BJ (cell line): ENCODE data around the gene RRM1. TPM values are rescaled to one million over a fixed set of nuclear protein-coding genes. Genes with fewer than 3 reads are reported as not detected.

Source experiments
- CTCF ChIA-PET: fragments of 350-600 bp; formaldehyde crosslinking; extraction: SDS; loops from one replicate; lab custom pipeline; 2021; ENCODE audit warnings: antibody characterized with exemption, inconsistent platforms; lab: Yijun Ruan, JAX
- POLR2A ChIA-PET: fragments of 300-600 bp; sonication (Branson Sonifier 250); formaldehyde crosslinking; extraction: SDS; loops from one replicate; lab custom pipeline; 2021; ENCODE audit warnings: antibody characterized with exemption; lab: Charles Lee
- DNase-seq: peaks from one replicate; pipeline ENCODE4 v3.0.0-alpha.2; 2011; ENCODE audit warnings: low read depth
- H3K27me3 ChIP-seq: 2 replicates; pipeline ENCODE4 v1.6.0; 2011; ENCODE audit warnings: low read length; ENCODE audit not compliant: control insufficient read depth, insufficient read depth
- H3K36me3 ChIP-seq: 2 replicates; pipeline ENCODE4 v1.5.1; 2011; ENCODE audit warnings: low read length; ENCODE audit not compliant: control insufficient read depth, insufficient read depth
- H3K4me3 ChIP-seq: 2 replicates; pipeline ENCODE4 v1.5.1; 2011; ENCODE audit warnings: low read depth, mild to moderate bottlenecking, control low read depth, low read length
- polyA minus RNA-seq: library from RNA; depleted of rRNA, polyadenylated mRNA; stranded (reverse); fragments of >200 nt; gene quantifications from 2 replicates; pipeline ENCODE4 v1.2.3, GENCODE V29; 2011; rRNA and poly(A)+ RNA removed
- polyA plus RNA-seq: library from polyadenylated mRNA; depleted of rRNA; stranded (reverse); fragments of >200 nt; gene quantifications from 2 replicates; pipeline ENCODE4 v1.2.3, GENCODE V29; 2011; rRNA removed
- TF ChIP-seq, protein P1 (sequence below): IDR thresholded peaks from 2 replicates; pipeline ENCODE4 v1.5.1; 2011; ENCODE audit warnings: low read depth, mild to moderate bottlenecking, control low read depth, inconsistent platforms, low read length, moderate library complexity; ENCODE audit not compliant: insufficient read depth

RRM1 gene
- 68.9 and 86.5 TPM in 2 replicates for polyA plus RNA-seq
- polyA minus RNA-seq: 66.5 and 81.9 TPM in 2 replicates

DNA sequence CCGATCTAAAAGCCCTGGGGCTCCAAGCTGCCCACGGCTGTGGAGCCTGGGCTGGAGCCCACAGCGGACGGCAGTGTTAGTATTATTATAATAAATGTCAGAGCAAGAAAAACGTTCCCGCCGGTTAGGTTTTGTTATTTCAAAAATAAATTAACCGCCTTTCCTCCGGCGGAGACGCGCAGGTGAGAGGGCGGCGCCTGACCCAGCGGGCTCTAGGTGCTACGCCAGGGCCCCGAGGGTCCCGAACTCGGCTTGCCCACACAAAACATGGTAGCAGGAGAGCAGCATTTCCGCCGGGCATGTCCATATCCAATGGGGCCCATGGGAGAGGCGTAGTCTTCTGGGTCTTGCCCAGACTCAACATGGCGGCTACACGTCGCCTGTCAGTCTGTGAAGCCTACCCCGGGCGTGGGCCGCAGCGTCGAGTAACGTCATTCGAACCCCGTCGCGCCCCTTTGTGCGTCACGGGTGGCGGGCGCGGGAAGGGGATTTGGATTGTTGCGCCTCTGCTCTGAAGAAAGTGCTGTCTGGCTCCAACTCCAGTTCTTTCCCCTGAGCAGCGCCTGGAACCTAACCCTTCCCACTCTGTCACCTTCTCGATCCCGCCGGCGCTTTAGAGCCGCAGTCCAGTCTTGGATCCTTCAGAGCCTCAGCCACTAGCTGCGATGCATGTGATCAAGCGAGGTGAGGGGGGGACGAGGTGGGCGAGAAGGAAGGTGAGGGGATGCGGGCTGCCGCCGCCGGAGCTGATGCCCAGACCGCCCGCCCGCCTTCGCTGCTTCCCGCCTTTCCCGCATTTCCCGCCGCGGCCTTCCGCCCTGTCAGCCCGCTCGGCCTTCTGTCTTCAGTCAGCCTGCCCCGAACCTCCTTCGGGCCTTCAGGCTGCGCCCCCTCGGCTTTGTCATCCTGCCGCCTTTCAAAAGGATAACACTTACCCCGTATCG lies at the start of gene RRM1:
Gene RRM1, plus strand, starts transcription at position 452 of the 944 bp plus-strand sequence. Its CDS starts 214 bp downstream, at position 666.
- POLR2A ChIA-PET: no interaction called here

DNA sequence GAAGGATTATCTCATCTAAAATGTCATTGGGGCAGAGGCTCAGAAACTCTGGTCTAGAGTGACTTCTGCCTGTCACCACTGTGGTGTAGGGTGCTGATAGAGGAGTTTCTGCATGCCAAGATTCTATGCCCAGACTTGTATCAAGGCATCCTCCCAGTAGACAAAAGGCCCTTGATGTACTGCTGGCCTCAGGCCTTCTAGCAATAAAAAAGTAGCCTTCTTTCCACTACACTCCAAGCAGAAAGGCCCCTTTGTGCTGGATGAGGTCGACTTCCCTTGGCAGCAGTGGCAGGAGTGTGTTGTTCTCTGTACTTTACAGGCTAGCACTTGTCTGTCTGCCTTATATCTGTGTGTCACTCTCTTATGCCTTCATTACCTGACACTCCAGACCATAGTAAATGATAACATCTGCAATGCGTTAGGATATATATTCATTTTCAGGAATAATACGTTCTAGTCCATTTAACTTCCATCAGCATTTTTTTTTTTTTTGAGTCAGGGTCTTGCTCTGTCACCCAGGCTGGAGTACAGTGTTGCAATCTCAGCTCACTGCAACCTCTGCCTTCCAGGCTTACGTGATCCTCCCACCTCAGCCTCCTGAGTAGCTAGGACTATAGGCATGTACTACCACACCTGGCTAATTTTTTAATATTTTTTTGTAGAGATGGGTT lies 49.5 kb upstream of the RRM1 start:
- no peak overlapping the region for H3K4me3 ChIP-seq
- no peaks in the 10 kb centered on the region for H3K27me3 ChIP-seq
- TF ChIP-seq, protein P1, sequence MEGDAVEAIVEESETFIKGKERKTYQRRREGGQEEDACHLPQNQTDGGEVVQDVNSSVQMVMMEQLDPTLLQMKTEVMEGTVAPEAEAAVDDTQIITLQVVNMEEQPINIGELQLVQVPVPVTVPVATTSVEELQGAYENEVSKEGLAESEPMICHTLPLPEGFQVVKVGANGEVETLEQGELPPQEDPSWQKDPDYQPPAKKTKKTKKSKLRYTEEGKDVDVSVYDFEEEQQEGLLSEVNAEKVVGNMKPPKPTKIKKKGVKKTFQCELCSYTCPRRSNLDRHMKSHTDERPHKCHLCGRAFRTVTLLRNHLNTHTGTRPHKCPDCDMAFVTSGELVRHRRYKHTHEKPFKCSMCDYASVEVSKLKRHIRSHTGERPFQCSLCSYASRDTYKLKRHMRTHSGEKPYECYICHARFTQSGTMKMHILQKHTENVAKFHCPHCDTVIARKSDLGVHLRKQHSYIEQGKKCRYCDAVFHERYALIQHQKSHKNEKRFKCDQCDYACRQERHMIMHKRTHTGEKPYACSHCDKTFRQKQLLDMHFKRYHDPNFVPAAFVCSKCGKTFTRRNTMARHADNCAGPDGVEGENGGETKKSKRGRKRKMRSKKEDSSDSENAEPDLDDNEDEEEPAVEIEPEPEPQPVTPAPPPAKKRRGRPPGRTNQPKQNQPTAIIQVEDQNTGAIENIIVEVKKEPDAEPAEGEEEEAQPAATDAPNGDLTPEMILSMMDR: no peak
- H3K36me3 ChIP-seq: no peaks in the 10 kb centered on the region
- POLR2A ChIA-PET: interaction anchor here (0.9 kb wide), 1 partner anchor 184 kb away, joined by 4 read pairs; no protein-coding TSS in a partner anchor
- CTCF ChIA-PET: interaction anchor here (0.9 to 1.2 kb wide), 2 partner anchors 27 to 190 kb away, joined by 3 read pairs; partner anchors contain the start of gene STIM1
- no peak for DNase-seq

More for the DNA sequence above, at the start of gene RRM1:
- DNase-seq: peak; percentile 75
- peak within 1 kb of the TSS; percentile 81 for H3K4me3 ChIP-seq
- H3K27me3 ChIP-seq: no peaks in the 10 kb centered on the region
- CTCF ChIA-PET: interaction anchor here (0.8 to 1.3 kb wide), 4 partner anchors 8 to 240 kb away, joined by 3 to 8 read pairs (median 3); partner anchors contain the start of gene STIM1
- TF ChIP-seq, protein P1: no peak
- peaks cover 4% of the 10 kb centered on the region for H3K36me3 ChIP-seq

DNA sequence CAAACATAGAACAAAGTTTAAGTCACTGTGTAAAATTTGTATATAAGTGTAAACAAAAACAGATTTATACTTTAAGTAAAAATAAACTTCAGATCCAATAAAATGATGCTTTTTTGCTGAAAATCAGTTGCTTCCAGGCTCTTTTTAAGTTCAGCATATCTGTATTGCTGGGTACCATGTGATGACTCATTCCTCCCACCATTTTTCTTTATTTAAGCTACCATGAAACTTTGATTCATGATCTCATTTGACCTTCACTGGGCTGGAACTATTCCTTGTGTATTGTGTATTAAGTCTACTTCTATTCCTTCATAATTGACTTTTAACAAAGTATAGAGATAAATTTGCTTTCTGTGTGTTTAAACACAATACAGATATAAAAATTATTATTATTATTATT lies 46.3 kb upstream of the RRM1 start:
- Histone ChIP-seq H3K36me3 (no peaks in the 10 kb centered on the region), H3K4me3 (no peak overlapping the region), H3K27me3 (no peaks in the 10 kb centered on the region)
- ChIA-PET POLR2A (no interaction called here), CTCF (interaction anchor here (1.7 kb wide), 1 partner anchor 25 kb away, joined by 5 read pairs; no protein-coding TSS in a partner anchor)
- TF ChIP-seq, protein P1: no peak
- DNase-seq: no peak

DNA sequence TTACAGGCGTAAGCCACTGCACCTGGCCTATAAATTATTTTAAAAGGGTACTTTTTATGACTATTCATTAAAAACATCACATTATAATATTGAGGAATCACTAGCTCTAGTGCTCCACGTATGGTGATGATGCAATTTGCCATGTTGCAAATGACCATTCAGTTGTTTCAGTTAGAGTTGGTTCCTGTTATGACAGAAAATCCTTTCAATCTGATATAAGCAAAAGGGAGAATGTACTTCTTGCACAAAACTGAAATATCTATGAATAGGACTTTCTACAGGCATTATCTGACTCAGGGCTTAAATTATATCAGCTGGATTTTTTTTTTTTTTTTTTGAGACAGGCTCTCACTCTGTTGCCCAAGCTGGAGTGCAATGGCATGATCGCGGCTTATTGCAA lies 45.6 kb upstream of the RRM1 start:
- no peak for DNase-seq

More for the DNA sequence above, 45.6 kb upstream of the RRM1 start:
- no peak overlapping the region for H3K4me3 ChIP-seq
- ChIA-PET CTCF (interaction anchor here (1.0 to 1.7 kb wide), 2 partner anchors 24 to 200 kb away, joined by 3 to 5 read pairs; no protein-coding TSS in a partner anchor), POLR2A (no interaction called here)
- no peaks in the 10 kb centered on the region for H3K36me3 ChIP-seq
- TF ChIP-seq, protein P1: no peak
- no peaks in the 10 kb centered on the region for H3K27me3 ChIP-seq
